SK-N-SH (cell line): Measurements from ENCODE around the gene RAC3. TPM values are rescaled to one million over a fixed set of nuclear protein-coding genes. Genes with fewer than 3 reads are reported as not detected.

ENCODE experiments used
- CTCF ChIA-PET: fragments of 300-600, 350-600 bp; formaldehyde crosslinking; extraction: SDS; loops from one replicate; lab custom pipeline; 2021; lab: Yijun Ruan, JAX
- POLR2A ChIA-PET: fragments of 350-600 bp; sonication (Branson Sonifier 250); formaldehyde crosslinking; extraction: SDS; loops from one replicate; lab custom pipeline; 2020; ENCODE audit warnings: antibody characterized with exemption, inconsistent platforms; lab: Yijun Ruan, JAX
- DNase-seq: peaks from one replicate; pipeline ENCODE4 v3.0.0; 2012
- H2AFZ ChIP-seq: fragments of 200-600 bp; sonication (generic); 2 replicates; pipeline ENCODE4 v1.8.1; 2016; ENCODE audit warnings: antibody characterized with exemption, mild to moderate bottlenecking, low read depth
- H3F3A ChIP-seq: fragments of 200-600 bp; sonication (generic); replicated peaks from 2 replicates; pipeline ENCODE3; 2016; ENCODE audit warnings: antibody characterized with exemption, mild to moderate bottlenecking; ENCODE audit not compliant: insufficient read depth
- H3K27ac ChIP-seq, 2 experiments: fragments of 200-500 bp in 1 of 2; fragments of 200-600 bp in 1 of 2; sonication (Bioruptor generic) in 1 of 2; sonication (generic), shearing (Covaris generic) in 1 of 2; 2 replicates each; pipeline versions ENCODE4 v1.5.1 to v1.6.1; 2014 to 2016; ENCODE audit warnings: low read depth in 2 of 2, inconsistent platforms in 1 of 2, low read length in 1 of 2, mild to moderate bottlenecking in 1 of 2, mixed read lengths in 1 of 2
- H3K27me3 ChIP-seq: fragments of 200-600 bp; sonication (generic), shearing (Covaris generic); 2 replicates; pipeline ENCODE4 v1.6.1; 2016; ENCODE audit warnings: mixed run types; ENCODE audit not compliant: insufficient read depth
- H3K36me3 ChIP-seq, 2 experiments: fragments of 200-500 bp in 1 of 2; fragments of 200-600 bp in 1 of 2; sonication (Bioruptor generic) in 1 of 2; sonication (generic) in 1 of 2; replicated peaks in 1 of 2; 2 replicates each; pipeline versions ENCODE3 to v1.5.1; 2014 to 2016; ENCODE audit warnings: low read length in 1 of 2, mild to moderate bottlenecking in 1 of 2; ENCODE audit not compliant: insufficient read depth in 2 of 2, control insufficient read depth in 1 of 2
- H3K4me1 ChIP-seq, 2 experiments: fragments of 200-500 bp in 1 of 2; fragments of 200-600 bp in 1 of 2; sonication (Bioruptor generic) in 1 of 2; sonication (generic), shearing (Covaris generic) in 1 of 2; 2 replicates each; pipeline versions ENCODE4 v1.5.1 to v1.6.1; 2014 to 2016; ENCODE audit warnings: low read depth in 1 of 2, low read length in 1 of 2, mixed run types in 1 of 2; ENCODE audit not compliant: insufficient read depth in 2 of 2, control insufficient read depth in 1 of 2
- H3K4me2 ChIP-seq: fragments of 200-600 bp; sonication (generic), shearing (Covaris generic); 2 replicates; pipeline ENCODE4 v1.6.1; 2017; ENCODE audit warnings: mixed run types
- H3K4me3 ChIP-seq, 2 experiments: fragments of 200-500 bp in 1 of 2; fragments of 200-600 bp in 1 of 2; sonication (Bioruptor generic) in 1 of 2; sonication (generic), shearing (Covaris generic) in 1 of 2; 2 replicates each; pipeline versions ENCODE4 v1.5.1 to v1.8.1; 2014 to 2016; ENCODE audit warnings: low read depth in 2 of 2, inconsistent platforms in 1 of 2, low read length in 1 of 2, mild to moderate bottlenecking in 1 of 2, mixed read lengths in 1 of 2, moderate library complexity in 1 of 2
- H3K79me2 ChIP-seq: fragments of 200-600 bp; sonication (generic); 2 replicates; pipeline ENCODE4 v1.8.1; 2017; ENCODE audit warnings: mild to moderate bottlenecking; ENCODE audit not compliant: insufficient read depth
- H3K9ac ChIP-seq: fragments of 200-600 bp; sonication (generic); 2 replicates; pipeline ENCODE4 v1.6.1; 2017; ENCODE audit warnings: mixed run types
- H3K9me2 ChIP-seq: fragments of 200-600 bp; sonication (generic); 2 replicates; pipeline ENCODE4 v1.6.1; 2017; ENCODE audit warnings: mixed run types
- H3K9me3 ChIP-seq: fragments of 200-600 bp; sonication (generic); 2 replicates; pipeline ENCODE4 v1.6.1; 2017; ENCODE audit warnings: mixed run types, mild to moderate bottlenecking, moderate library complexity
- H4K20me1 ChIP-seq: fragments of 200-600 bp; sonication (generic); 2 replicates; pipeline ENCODE4 v1.6.1; 2017; ENCODE audit warnings: mild to moderate bottlenecking, mixed run types; ENCODE audit not compliant: insufficient read depth
- EZH2phosphoT487 ChIP-seq: fragments of 200-600 bp; sonication (generic); IDR thresholded peaks from 2 replicates; pipeline ENCODE4 v1.6.1; 2017; ENCODE audit warnings: low read depth, mixed run types, mild to moderate bottlenecking, antibody characterized with exemption, moderate library complexity, borderline replicate concordance
- GATA2 ChIP-seq: sonication (generic); formaldehyde crosslinking; IDR thresholded peaks from 2 replicates; pipeline ENCODE4 v1.5.0; 2020; ENCODE audit warnings: mild to moderate bottlenecking, missing genetic modification reagents
- JUND ChIP-seq: IDR thresholded peaks from 2 replicates; pipeline ENCODE4 v1.4.0; 2012
- MEF2A ChIP-seq: IDR thresholded peaks from 2 replicates; pipeline ENCODE4 v1.4.0; 2012; ENCODE audit warnings: low read depth, borderline replicate concordance
- NFIC ChIP-seq: IDR thresholded peaks from 2 replicates; pipeline ENCODE4 v1.4.0; 2012; ENCODE audit warnings: borderline replicate concordance
- NRF1 ChIP-seq: IDR thresholded peaks from 2 replicates; pipeline ENCODE4 v1.6.1; 2012; ENCODE audit warnings: low read depth, mild to moderate bottlenecking, low read length
- SIN3A ChIP-seq: IDR thresholded peaks from 2 replicates; pipeline ENCODE4 v1.6.1; 2012; ENCODE audit warnings: low read depth, mild to moderate bottlenecking, low read length, moderate library complexity, borderline replicate concordance
- TCF12 ChIP-seq: IDR thresholded peaks from 2 replicates; pipeline ENCODE4 v1.4.0; 2012
- TEAD4 ChIP-seq: IDR thresholded peaks from 2 replicates; pipeline ENCODE4 v1.4.0; 2012; ENCODE audit warnings: mild to moderate bottlenecking, borderline replicate concordance; ENCODE audit not compliant: insufficient read depth
- WGBS: methylation state at CpG from one replicate; pipeline ENCODE4 v1.1.6; 2017; ENCODE audit warnings: low lambda C conversion rate; 5-methylcytosine and 5-hydroxymethylcytosine counted together
- polyA plus RNA-seq, 3 experiments: library from polyadenylated mRNA; depleted of rRNA; stranded (reverse); fragments of >200 nt; gene quantifications; 2 replicates each; pipeline ENCODE4 v1.2.3, GENCODE V29; 2012
- TF ChIP-seq, protein P1 (sequence below): fragments of 200-600 bp; sonication (generic); IDR thresholded peaks from 2 replicates; pipeline ENCODE4 v1.6.1; 2017; ENCODE audit warnings: antibody characterized with exemption, mild to moderate bottlenecking, moderate library complexity

The RAC3 gene
- polyA plus RNA-seq, 1 of the 3 experiments (the other 2 are of a cell fraction) = 83.6 TPM

GRCh38 chr17:82007228-82007494 lies 24.3 kb upstream of the RAC3 start:
- CTCF ChIA-PET = interaction anchor here (0.7 to 35.7 kb wide), 4 partner anchors 14 to 1086 kb away, joined by 3 to 1216 read pairs (median 3); partner anchors contain the start of gene NOTUM
- H3K79me2 ChIP-seq = peaks cover 11% of the 10 kb centered on the region; the same call in 1 of the 2 replicates
- H4K20me1 ChIP-seq = no peaks in the 10 kb centered on the region
- POLR2A ChIA-PET = no interaction called here
- no peaks in the 10 kb centered on the region for H3K27me3 ChIP-seq
- 85% methylated on average over 5 of the region's 6 CpGs for WGBS
- H3K4me1 ChIP-seq = peaks cover 16 to 44% of the 10 kb centered on the region in 2 experiments; a peak in 3 of 4 replicates
- peak overlapping the region; percentile 69 for H3K9ac ChIP-seq
- TF ChIP-seq TCF12 (no peak), GATA2 (no peak), SIN3A (no peak), TEAD4 (no peak), MEF2A (no peak), NFIC (no peak), EZH2phosphoT487 (no peak)
- TF ChIP-seq, all 33 proteins: peak for 0
- H2AFZ ChIP-seq = no peak overlapping the region
- H3F3A ChIP-seq = peaks cover 24% of the 10 kb centered on the region
- no peaks in the 10 kb centered on the region for H3K9me2 ChIP-seq
- no peak overlapping the region for H3K4me3 ChIP-seq
- H3K9me3 ChIP-seq = no peaks in the 10 kb centered on the region
- peak overlapping the region in 1 of 2 experiments; percentile 63; a peak in 2 of 4 replicates for H3K27ac ChIP-seq
- peak overlapping the region; percentile 60; the same call in 1 of the 2 replicates for H3K4me2 ChIP-seq
- DNase-seq = no peak
- H3K36me3 ChIP-seq = no peaks in the 10 kb centered on the region

GRCh38 chr17:82007495-82008257 lies 23.8 kb upstream of the RAC3 start:
- TF ChIP-seq NRF1 (no peak), JUND (no peak)
- TF ChIP-seq, protein P1, sequence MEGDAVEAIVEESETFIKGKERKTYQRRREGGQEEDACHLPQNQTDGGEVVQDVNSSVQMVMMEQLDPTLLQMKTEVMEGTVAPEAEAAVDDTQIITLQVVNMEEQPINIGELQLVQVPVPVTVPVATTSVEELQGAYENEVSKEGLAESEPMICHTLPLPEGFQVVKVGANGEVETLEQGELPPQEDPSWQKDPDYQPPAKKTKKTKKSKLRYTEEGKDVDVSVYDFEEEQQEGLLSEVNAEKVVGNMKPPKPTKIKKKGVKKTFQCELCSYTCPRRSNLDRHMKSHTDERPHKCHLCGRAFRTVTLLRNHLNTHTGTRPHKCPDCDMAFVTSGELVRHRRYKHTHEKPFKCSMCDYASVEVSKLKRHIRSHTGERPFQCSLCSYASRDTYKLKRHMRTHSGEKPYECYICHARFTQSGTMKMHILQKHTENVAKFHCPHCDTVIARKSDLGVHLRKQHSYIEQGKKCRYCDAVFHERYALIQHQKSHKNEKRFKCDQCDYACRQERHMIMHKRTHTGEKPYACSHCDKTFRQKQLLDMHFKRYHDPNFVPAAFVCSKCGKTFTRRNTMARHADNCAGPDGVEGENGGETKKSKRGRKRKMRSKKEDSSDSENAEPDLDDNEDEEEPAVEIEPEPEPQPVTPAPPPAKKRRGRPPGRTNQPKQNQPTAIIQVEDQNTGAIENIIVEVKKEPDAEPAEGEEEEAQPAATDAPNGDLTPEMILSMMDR = peak; percentile 23; the same call in 1 of the 2 replicates
- TF ChIP-seq, all 33 proteins: peak for 1
- Histone ChIP-seq H3K9me2 (no peaks in the 10 kb centered on the region), H3K4me2 (peak overlapping the region; percentile 60; the same call in 1 of the 2 replicates), H3K4me3 (no peak overlapping the region), H3K9ac (peak overlapping the region; percentile 69; the same call in 1 of the 2 replicates), H3K27ac (peak overlapping the region in 1 of 2 experiments; percentile 63; a peak in 2 of 4 replicates), H3F3A (peaks cover 19% of the 10 kb centered on the region), H2AFZ (no peak overlapping the region), H3K4me1 (peaks cover 19 to 41% of the 10 kb centered on the region in 2 experiments; a peak in 3 of 4 replicates), H4K20me1 (no peaks in the 10 kb centered on the region), H3K36me3 (no peaks in the 10 kb centered on the region), H3K9me3 (no peaks in the 10 kb centered on the region), H3K27me3 (no peaks in the 10 kb centered on the region), H3K79me2 (peaks cover 6% of the 10 kb centered on the region; the same call in 1 of the 2 replicates)
- ChIA-PET POLR2A (no interaction called here), CTCF (interaction anchor here (0.6 to 35.7 kb wide), 5 partner anchors 14 to 229 kb away, joined by 3 to 1216 read pairs (median 4); partner anchors contain the start of genes CENPX, LRRC45 and NOTUM)
- 97% methylated on average over 15 of the region's 30 CpGs for WGBS
- no peak for DNase-seq
